ENCODE measurements around the gene CCT5. TPM values are rescaled to one million over a fixed set of nuclear protein-coding genes. Genes with fewer than 3 reads are reported as not detected.

Gene CCT5
- total RNA-seq, 1 experiment from 2014 or later: 548 TPM

GRCh38 chr5:10215366-10215765, 34.7 kb upstream of the CCT5 start:
- CTCF ChIA-PET: interaction anchor here (0.7 kb wide), 1 partner anchor 13 kb away, joined by 4 read pairs; no protein-coding TSS in a partner anchor
- no peaks in the 10 kb centered on the region for H3K27me3 Mint-ChIP-seq (ENCODE audit: low read depth)
- H3K27ac Mint-ChIP-seq: no peak overlapping the region
- POLR2A ChIA-PET: no interaction called here
- H3K9me3 Mint-ChIP-seq: no peaks in the 10 kb centered on the region
- 0 out of 2 replicates have a peak, but pooled peaks cover 4% of the 10 kb centered on the region for H3K4me1 Mint-ChIP-seq
- no peak for DNase-seq (ENCODE audit: low spot score)
- no peak for ATAC-seq
- no peaks in the 10 kb centered on the region for H3K36me3 Mint-ChIP-seq
- no peak overlapping the region for H3K4me3 Mint-ChIP-seq
- no peak for TF ChIP-seq GTF2I (CRISPR knock-in tag; conservative IDR thresholded peaks at IDR 0.05)
- no peak for TF ChIP-seq NR3C1 (CRISPR knock-in tag; conservative IDR thresholded peaks at IDR 0.05; ENCODE audit: low read depth)
- no peak for TF ChIP-seq FOXP1 (CRISPR knock-in tag; IDR thresholded peaks at IDR 0.05; ENCODE audit: borderline replicate concordance)
- no peak for TF ChIP-seq ATF3 (CRISPR knock-in tag; conservative IDR thresholded peaks at IDR 0.05)
- TF ChIP-seq ATF6 (CRISPR knock-in tag; IDR thresholded peaks at IDR 0.05): no peak
- TF ChIP-seq ZBTB43 (CRISPR knock-in tag; IDR thresholded peaks at IDR 0.05): no peak
- no peak for TF ChIP-seq ATF2 (CRISPR knock-in tag; IDR thresholded peaks at IDR 0.05; ENCODE audit: borderline replicate concordance, low read depth)
- TF ChIP-seq TEAD4 (CRISPR knock-in tag; IDR thresholded peaks at IDR 0.05): no peak

- H3K27ac Mint-ChIP-seq: no peak overlapping the region
- no peak overlapping the region for H3K4me3 Mint-ChIP-seq
- ChIA-PET POLR2A (no interaction called here), CTCF (interaction anchor here (0.7 kb wide), 1 partner anchor 14 kb away, joined by 4 read pairs; no protein-coding TSS in a partner anchor)
- H3K4me1 Mint-ChIP-seq: 0 out of 2 replicates have a peak, but pooled peaks cover 4% of the 10 kb centered on the region
- DNase-seq (ENCODE audit: low spot score) (no peak), ATAC-seq (no peak)
- no peaks in the 10 kb centered on the region for H3K9me3 Mint-ChIP-seq
- H3K27me3 Mint-ChIP-seq (ENCODE audit: low read depth): no peaks in the 10 kb centered on the region
- TF ChIP-seq TEAD4 (CRISPR knock-in tag; IDR thresholded peaks at IDR 0.05) (no peak), ZBTB43 (CRISPR knock-in tag; IDR thresholded peaks at IDR 0.05) (no peak), E2F4 (CRISPR knock-in tag; IDR thresholded peaks at IDR 0.05; ENCODE audit: borderline replicate concordance, low read depth) (no peak), NFYB (CRISPR knock-in tag; conservative IDR thresholded peaks at IDR 0.05; ENCODE audit: low read depth) (no peak), SOX15 (CRISPR knock-in tag; IDR thresholded peaks at IDR 0.05) (no peak), ZNF232 (CRISPR knock-in tag; IDR thresholded peaks at IDR 0.05) (no peak), GTF2I (CRISPR knock-in tag; conservative IDR thresholded peaks at IDR 0.05) (no peak), ZNF416 (CRISPR knock-in tag; IDR thresholded peaks at IDR 0.05) (no peak), ZNF281 (CRISPR knock-in tag; IDR thresholded peaks at IDR 0.05) (no peak), AR (CRISPR knock-in tag; IDR thresholded peaks at IDR 0.05) (no peak), ZNF138 (CRISPR knock-in tag; conservative IDR thresholded peaks at IDR 0.05) (no peak), E2F1 (CRISPR knock-in tag; IDR thresholded peaks at IDR 0.05) (no peak)
- H3K36me3 Mint-ChIP-seq: no peaks in the 10 kb centered on the region
These were observed 34.0 kb upstream of the CCT5 start for GRCh38 chr5:10216107-10216506.

Data from WTC11 (cell line).